Neural progenitor cell (in vitro differentiated cells): ENCODE measurements around the gene NKX6-1. TPM values are rescaled to one million over a fixed set of nuclear protein-coding genes. Genes with fewer than 3 reads are reported as not detected.

Experiments
- DNase-seq: peaks from one replicate; pipeline ENCODE4 v3.0.0-alpha.2; 2016; ENCODE audit warnings: low spot score
- H2AFZ ChIP-seq: fragments of 200-600 bp; sonication (generic); replicated peaks from 2 replicates; pipeline ENCODE4 v1.6.1; 2016; ENCODE audit warnings: antibody characterized with exemption
- H3F3A ChIP-seq: fragments of 200-600 bp; sonication (generic); 2 replicates; pipeline ENCODE4 v1.6.1; 2016; ENCODE audit warnings: antibody characterized with exemption, low read depth
- H3K27ac ChIP-seq: fragments of 200-600 bp; sonication (generic); 2 replicates; pipeline ENCODE4 v1.5.1; 2016; ENCODE audit warnings: mild to moderate bottlenecking
- H3K27me3 ChIP-seq: fragments of 200-600 bp; sonication (generic); 2 replicates; pipeline ENCODE4 v1.6.1; 2016; ENCODE audit warnings: mild to moderate bottlenecking, moderate library complexity
- H3K36me3 ChIP-seq: fragments of 200-600 bp; sonication (generic); 2 replicates; pipeline ENCODE4 v1.5.1; 2016
- H3K4me1 ChIP-seq: fragments of 200-600 bp; sonication (generic); 2 replicates; pipeline ENCODE4 v1.6.1; 2016; ENCODE audit warnings: mixed run types
- H3K4me2 ChIP-seq: fragments of 200-600 bp; sonication (generic); 2 replicates; pipeline ENCODE4 v1.6.1; 2016
- H3K4me3 ChIP-seq: fragments of 200-600 bp; sonication (generic); 2 replicates; pipeline ENCODE4 v1.5.1; 2016
- H3K79me2 ChIP-seq: fragments of 200-600 bp; sonication (generic); 2 replicates; pipeline ENCODE4 v1.6.1; 2016; ENCODE audit warnings: low read depth
- H3K9ac ChIP-seq: fragments of 200-600 bp; sonication (generic); 2 replicates; pipeline ENCODE4 v1.6.1; 2016
- H3K9me3 ChIP-seq: fragments of 200-600 bp; sonication (generic); 2 replicates; pipeline ENCODE4 v1.5.1; 2016; ENCODE audit warnings: low read depth
- H4K20me1 ChIP-seq: fragments of 200-600 bp; sonication (generic); 2 replicates; pipeline ENCODE4 v1.6.1; 2016; ENCODE audit warnings: low read depth
- H3K27ac Mint-ChIP-seq: 3 replicates; pipeline ENCODE4 v1.8.0; 2021; ENCODE audit warnings: mixed read lengths
- H3K27me3 Mint-ChIP-seq: 2 replicates; pipeline ENCODE4 v1.8.0; 2022; ENCODE audit warnings: low read depth, mild to moderate bottlenecking, inconsistent platforms, moderate library complexity, mixed read lengths; ENCODE audit not compliant: insufficient read depth
- H3K36me3 Mint-ChIP-seq: 3 replicates; pipeline ENCODE4 v1.8.0; 2021; ENCODE audit warnings: mixed read lengths
- H3K4me1 Mint-ChIP-seq: 3 replicates; pipeline ENCODE4 v1.8.0; 2021; ENCODE audit warnings: mixed read lengths
- H3K4me3 Mint-ChIP-seq: 3 replicates; pipeline ENCODE4 v1.8.0; 2021; ENCODE audit warnings: mild to moderate bottlenecking, moderate library complexity, mixed read lengths
- H3K9me3 Mint-ChIP-seq: 3 replicates; pipeline ENCODE4 v1.8.0; 2020; ENCODE audit warnings: mixed read lengths
- EZH2 ChIP-seq: fragments of 200-600 bp; sonication (generic); IDR thresholded peaks from 2 replicates; pipeline ENCODE4 v1.6.1; 2017; ENCODE audit warnings: antibody characterized with exemption, mild to moderate bottlenecking, moderate library complexity
- EZH2phosphoT487 ChIP-seq: fragments of 200-600 bp; sonication (generic); IDR thresholded peaks from 2 replicates; pipeline ENCODE4 v1.6.1; 2017; ENCODE audit warnings: antibody characterized with exemption
- total RNA-seq: library from RNA; depleted of rRNA; stranded (reverse); fragments of >200 nt; gene quantifications from 2 replicates; pipeline ENCODE4 v1.2.3, GENCODE V29; 2015; ENCODE audit warnings: low replicate concordance
- TF ChIP-seq, protein P1 (sequence below): fragments of 200-600 bp; sonication (generic); IDR thresholded peaks from 2 replicates; pipeline ENCODE4 v1.5.1; 2017; ENCODE audit warnings: antibody characterized with exemption, mild to moderate bottlenecking

NKX6-1 gene
- total RNA-seq, 1 donor from 2014 or later, result 0.79 TPM

DNA sequence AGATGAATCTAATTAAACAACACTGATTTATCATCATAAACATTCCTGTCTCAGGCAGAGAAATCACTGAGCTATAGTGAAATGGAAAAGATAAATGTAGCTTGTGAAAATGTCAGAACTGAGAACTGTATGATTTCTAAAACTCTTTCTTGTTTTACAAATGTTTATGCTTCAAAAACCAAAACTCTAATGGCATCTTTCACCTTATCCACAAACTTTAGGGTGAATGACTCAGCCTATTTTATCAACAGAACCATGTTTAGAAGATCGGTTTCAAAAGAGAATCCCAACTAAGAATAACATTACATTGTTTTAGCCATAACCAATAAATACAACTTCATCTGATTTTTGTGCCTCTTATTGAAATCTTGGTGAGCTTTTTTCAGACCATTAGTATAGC, 21.4 kb downstream of the NKX6-1 start:
- H3K9ac ChIP-seq, result no peak overlapping the region
- TF ChIP-seq EZH2phosphoT487 (no peak), EZH2 (no peak)
- TF ChIP-seq, protein P1, sequence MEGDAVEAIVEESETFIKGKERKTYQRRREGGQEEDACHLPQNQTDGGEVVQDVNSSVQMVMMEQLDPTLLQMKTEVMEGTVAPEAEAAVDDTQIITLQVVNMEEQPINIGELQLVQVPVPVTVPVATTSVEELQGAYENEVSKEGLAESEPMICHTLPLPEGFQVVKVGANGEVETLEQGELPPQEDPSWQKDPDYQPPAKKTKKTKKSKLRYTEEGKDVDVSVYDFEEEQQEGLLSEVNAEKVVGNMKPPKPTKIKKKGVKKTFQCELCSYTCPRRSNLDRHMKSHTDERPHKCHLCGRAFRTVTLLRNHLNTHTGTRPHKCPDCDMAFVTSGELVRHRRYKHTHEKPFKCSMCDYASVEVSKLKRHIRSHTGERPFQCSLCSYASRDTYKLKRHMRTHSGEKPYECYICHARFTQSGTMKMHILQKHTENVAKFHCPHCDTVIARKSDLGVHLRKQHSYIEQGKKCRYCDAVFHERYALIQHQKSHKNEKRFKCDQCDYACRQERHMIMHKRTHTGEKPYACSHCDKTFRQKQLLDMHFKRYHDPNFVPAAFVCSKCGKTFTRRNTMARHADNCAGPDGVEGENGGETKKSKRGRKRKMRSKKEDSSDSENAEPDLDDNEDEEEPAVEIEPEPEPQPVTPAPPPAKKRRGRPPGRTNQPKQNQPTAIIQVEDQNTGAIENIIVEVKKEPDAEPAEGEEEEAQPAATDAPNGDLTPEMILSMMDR, result no peak
- H4K20me1 ChIP-seq, result peaks cover 22% of the 10 kb centered on the region
- H3K4me2 ChIP-seq, result no peak overlapping the region
- H2AFZ ChIP-seq, result no peak overlapping the region
- H3K36me3 ChIP-seq, result no peaks in the 10 kb centered on the region
- no peak for DNase-seq
- Mint-ChIP-seq H3K27me3 (peaks cover 40% of the 10 kb centered on the region), H3K4me3 (no peak overlapping the region), H3K9me3 (peaks cover 2% of the 10 kb centered on the region), H3K4me1 (peaks cover 12% of the 10 kb centered on the region), H3K27ac (no peak overlapping the region), H3K36me3 (no peaks in the 10 kb centered on the region)
- H3F3A ChIP-seq, result peaks cover 19% of the 10 kb centered on the region
- no peak overlapping the region for H3K27ac ChIP-seq
- H3K4me1 ChIP-seq, result peaks cover 10% of the 10 kb centered on the region
- no peaks in the 10 kb centered on the region for H3K9me3 ChIP-seq
- no peak overlapping the region for H3K4me3 ChIP-seq
- no peaks in the 10 kb centered on the region for H3K79me2 ChIP-seq
- peaks cover 72% of the 10 kb centered on the region for H3K27me3 ChIP-seq

DNA sequence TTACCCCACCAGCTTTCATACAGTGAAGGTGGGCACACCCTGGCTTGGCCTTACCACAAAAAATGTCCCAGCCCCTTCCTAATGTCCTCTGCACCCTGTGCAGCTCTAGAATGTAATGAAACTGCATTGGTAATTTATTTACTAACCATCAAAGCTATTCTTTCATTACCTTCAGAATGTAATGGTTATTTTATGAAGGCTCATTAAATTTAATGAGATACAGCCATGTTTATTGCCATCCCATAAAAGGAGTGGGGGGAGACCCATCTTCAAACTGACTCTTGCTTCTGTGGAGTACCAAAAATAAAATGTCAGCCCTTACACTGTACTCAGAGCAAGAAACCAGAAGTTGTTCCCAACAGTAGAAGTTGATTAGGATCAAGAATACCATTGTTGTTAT, 25.0 kb downstream of the NKX6-1 start:
- Mint-ChIP-seq H3K4me1 (no peaks in the 10 kb centered on the region), H3K27me3 (peaks cover 8% of the 10 kb centered on the region)

DNA sequence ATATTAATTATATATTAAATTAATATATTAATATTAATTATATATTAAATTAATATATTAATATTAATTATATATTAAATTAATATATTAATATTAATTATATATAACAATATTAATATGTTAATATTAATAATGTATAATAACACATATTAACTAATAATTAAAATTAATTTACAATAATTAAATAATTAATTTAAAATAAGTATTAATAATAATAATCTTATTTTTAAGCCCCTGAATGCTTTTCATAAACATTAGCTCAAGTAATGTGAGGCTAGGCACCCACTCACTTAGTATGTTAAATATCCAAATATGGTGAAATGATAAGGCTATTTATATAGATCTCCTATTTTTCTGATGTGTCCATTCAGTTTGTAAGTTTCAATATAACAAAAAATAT, 26.9 kb downstream of the NKX6-1 start:
- Histone ChIP-seq H3K27ac (no peak overlapping the region), H3K9ac (no peak overlapping the region), H3K27me3 (peaks cover 16% of the 10 kb centered on the region), H3K4me1 (no peaks in the 10 kb centered on the region), H3K9me3 (no peaks in the 10 kb centered on the region), H3K79me2 (no peaks in the 10 kb centered on the region), H4K20me1 (no peaks in the 10 kb centered on the region), H2AFZ (no peak overlapping the region), H3K4me2 (no peak overlapping the region), H3K36me3 (no peaks in the 10 kb centered on the region), H3F3A (no peaks in the 10 kb centered on the region), H3K4me3 (no peak overlapping the region)
- Mint-ChIP-seq H3K27ac (no peak overlapping the region), H3K4me1 (no peaks in the 10 kb centered on the region), H3K36me3 (no peaks in the 10 kb centered on the region), H3K9me3 (no peaks in the 10 kb centered on the region), H3K27me3 (peaks cover 6% of the 10 kb centered on the region), H3K4me3 (no peak overlapping the region)
- no peak for DNase-seq
- TF ChIP-seq EZH2, result no peak
- no peak for TF ChIP-seq EZH2phosphoT487
- TF ChIP-seq, protein P1, result no peak

More for the DNA sequence above, 25.0 kb downstream of the NKX6-1 start:
- H3K4me3 ChIP-seq, result no peak overlapping the region
- Mint-ChIP-seq H3K4me3 (no peak overlapping the region), H3K27ac (no peak overlapping the region), H3K9me3 (no peaks in the 10 kb centered on the region), H3K36me3 (no peaks in the 10 kb centered on the region)
- no peaks in the 10 kb centered on the region for H3K4me1 ChIP-seq
- H3K9me3 ChIP-seq, result no peaks in the 10 kb centered on the region
- H3K36me3 ChIP-seq, result no peaks in the 10 kb centered on the region
- no peaks in the 10 kb centered on the region for H3K79me2 ChIP-seq
- H3F3A ChIP-seq, result no peaks in the 10 kb centered on the region
- no peak overlapping the region for H3K27ac ChIP-seq
- H4K20me1 ChIP-seq, result no peaks in the 10 kb centered on the region
- H3K4me2 ChIP-seq, result no peak overlapping the region
- peaks cover 36% of the 10 kb centered on the region for H3K27me3 ChIP-seq
- H3K9ac ChIP-seq, result no peak overlapping the region
- no peak overlapping the region for H2AFZ ChIP-seq
- TF ChIP-seq, protein P1, result no peak
- TF ChIP-seq EZH2, result no peak
- no peak for TF ChIP-seq EZH2phosphoT487
- DNase-seq, result no peak
